ENCODE data around the gene TSEN2. TPM values are rescaled to one million over a fixed set of nuclear protein-coding genes. Genes with fewer than 3 reads are reported as not detected.
"Not testable (repeated sequence)": the region's sequence is repeated elsewhere in the genome, so short reads cannot be mapped to it uniquely, and the experiment has no call there.

Gene TSEN2
- polyA plus RNA-seq, 4 donors, result 4.6 to 14.8 (median 8.5) TPM

DNA sequence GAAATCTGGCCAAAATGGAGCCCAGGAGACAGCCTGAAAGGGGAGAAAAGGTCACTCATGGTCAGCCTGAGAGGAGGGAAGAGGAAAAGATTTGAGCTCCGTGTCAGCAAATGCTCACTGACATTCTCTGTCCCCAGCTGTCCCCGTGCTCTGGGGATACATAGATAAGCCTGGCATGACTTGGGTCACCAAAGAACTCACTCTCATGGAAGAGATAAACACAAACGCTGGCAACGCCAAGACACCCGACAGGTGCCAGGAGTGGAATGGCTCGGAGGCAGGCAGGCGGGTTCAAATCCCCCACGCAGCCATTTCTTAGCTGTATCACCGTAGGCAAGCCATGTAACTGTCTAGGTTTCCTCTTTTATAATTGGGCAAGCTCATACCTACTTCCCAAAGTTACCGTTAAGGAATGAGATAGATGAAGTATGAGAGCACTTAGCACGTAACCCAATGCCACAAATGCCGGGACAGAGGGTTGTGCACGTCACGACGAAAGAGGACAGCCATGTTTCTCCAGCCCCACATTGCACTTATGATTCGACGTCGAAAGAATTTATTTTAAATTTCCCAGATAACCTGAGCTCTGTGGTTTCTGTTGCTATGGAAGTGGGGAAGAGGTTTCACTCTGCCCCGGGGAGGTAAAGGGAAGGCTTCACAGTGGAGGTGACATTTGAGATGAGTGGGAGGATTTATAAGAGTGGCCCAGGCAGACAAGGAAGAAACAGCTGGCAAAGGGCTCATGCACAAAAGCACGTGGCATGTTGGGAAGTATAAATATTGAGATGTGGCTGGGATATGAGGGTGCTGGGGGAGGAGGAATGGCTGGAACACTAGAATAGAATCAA lies 41.4 kb upstream of the TSEN2 start:
- H3K36me3 ChIP-seq (ENCODE audit: control insufficient read depth in 3 of 3, insufficient read depth in 2 of 3, low read depth in 1 of 3, low read length in 3 of 3), result no peaks in the 10 kb centered on the region
- DNase-seq, result peak in 1 of 2 donors; percentile 39
- no peak overlapping the region for H3K27ac ChIP-seq (ENCODE audit: low read depth in 1 of 3, low read length in 2 of 3)
- H3K4me3 ChIP-seq (ENCODE audit: low read depth in 1 of 3, low read length in 3 of 3), result no peak overlapping the region
- no peak for FAIRE-seq
- 43 to 68% (median 57%) methylated on average over 20 of the region's 20 CpGs for WGBS, 3 donors
- no peaks in the 10 kb centered on the region for H3K9me3 ChIP-seq (ENCODE audit: control insufficient read depth in 2 of 2, insufficient read depth in 1 of 2, low read depth in 1 of 2, low read length in 1 of 2)
- peaks cover 0 to 38% (median 5%) of the 10 kb centered on the region in 3 donors for H3K4me1 ChIP-seq (ENCODE audit: control insufficient read depth in 3 of 3, insufficient read depth in 2 of 3, low read depth in 1 of 3, low read length in 2 of 3)
- peaks cover 0 to 5% (median 0%) of the 10 kb centered on the region in 3 donors for H3K27me3 ChIP-seq (ENCODE audit: control insufficient read depth in 3 of 3, insufficient read depth in 3 of 3, low read length in 3 of 3)

DNA sequence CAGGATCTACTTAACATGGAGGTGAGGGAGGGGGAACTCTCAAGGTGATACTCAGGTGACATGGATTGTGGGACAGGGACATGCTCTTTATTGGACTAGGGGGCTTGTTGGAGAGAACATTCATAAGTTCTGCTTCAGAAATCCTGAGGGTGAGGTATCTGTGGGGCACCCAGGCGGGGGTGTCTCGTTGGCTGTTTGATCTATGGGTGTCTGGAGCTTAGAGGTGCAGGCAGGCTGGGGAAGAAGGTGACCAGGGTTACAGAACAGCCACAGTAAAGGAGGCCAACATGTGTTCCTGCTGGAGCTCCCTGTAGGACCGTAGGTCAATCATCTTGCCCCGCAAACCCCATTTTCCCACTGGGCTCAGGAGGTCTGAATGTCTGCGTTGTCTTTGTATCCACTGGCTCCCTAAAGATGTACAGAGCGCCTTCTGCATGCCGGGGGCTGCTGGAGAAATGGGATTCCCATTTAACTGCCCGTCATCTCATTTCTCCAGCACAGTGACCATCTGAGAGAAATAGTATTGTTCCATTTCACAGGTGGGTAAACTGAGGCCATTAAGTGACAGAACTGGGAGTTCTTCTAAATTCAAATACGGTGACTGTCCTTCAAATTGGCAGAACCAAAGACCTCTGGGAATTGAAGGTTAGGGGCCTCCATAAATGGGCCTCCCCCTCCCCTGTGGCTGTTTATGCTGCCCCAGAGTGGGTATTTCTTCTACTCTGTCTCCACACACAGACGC lies 40.3 kb upstream of the TSEN2 start:
- Histone ChIP-seq H3K27me3 (ENCODE audit: control insufficient read depth in 3 of 3, insufficient read depth in 3 of 3, low read length in 3 of 3) (peaks cover 0 to 5% (median 0%) of the 10 kb centered on the region in 3 donors), H3K36me3 (ENCODE audit: control insufficient read depth in 3 of 3, insufficient read depth in 2 of 3, low read depth in 1 of 3, low read length in 3 of 3) (no peaks in the 10 kb centered on the region), H3K4me1 (ENCODE audit: control insufficient read depth in 3 of 3, insufficient read depth in 2 of 3, low read depth in 1 of 3, low read length in 2 of 3) (peaks cover 0 to 37% (median 5%) of the 10 kb centered on the region in 3 donors), H3K27ac (ENCODE audit: low read depth in 1 of 3, low read length in 2 of 3) (peak overlapping the region; percentile 77 to 94 (median 90)), H3K4me3 (ENCODE audit: low read depth in 1 of 3, low read length in 3 of 3) (no peak overlapping the region), H3K9me3 (ENCODE audit: control insufficient read depth in 2 of 2, insufficient read depth in 1 of 2, low read depth in 1 of 2, low read length in 1 of 2) (no peaks in the 10 kb centered on the region)
- WGBS, 3 donors, result 59 to 79% (median 63%) methylated on average over 10 of the region's 10 CpGs
- DNase-seq (no peak), FAIRE-seq (no peak)

GRCh38 chr3:12444582-12445471 lies 39.5 kb upstream of the TSEN2 start:
- Histone ChIP-seq H3K4me1 (ENCODE audit: control insufficient read depth in 3 of 3, insufficient read depth in 2 of 3, low read depth in 1 of 3, low read length in 2 of 3) (peaks cover 0 to 30% (median 5%) of the 10 kb centered on the region in 3 donors), H3K27ac (ENCODE audit: low read depth in 1 of 3, low read length in 2 of 3) (peak overlapping the region; percentile 77 to 94 (median 90)), H3K36me3 (ENCODE audit: control insufficient read depth in 3 of 3, insufficient read depth in 2 of 3, low read depth in 1 of 3, low read length in 3 of 3) (no peaks in the 10 kb centered on the region), H3K9me3 (ENCODE audit: control insufficient read depth in 2 of 2, insufficient read depth in 1 of 2, low read depth in 1 of 2, low read length in 1 of 2) (no peaks in the 10 kb centered on the region), H3K27me3 (ENCODE audit: control insufficient read depth in 3 of 3, insufficient read depth in 3 of 3, low read length in 3 of 3) (peaks cover 0 to 5% (median 0%) of the 10 kb centered on the region in 3 donors), H3K4me3 (ENCODE audit: low read depth in 1 of 3, low read length in 3 of 3) (no peak overlapping the region)
- 12 to 46% (median 33%) methylated on average over 24 of the region's 24 CpGs for WGBS, 3 donors
- FAIRE-seq (no peak), DNase-seq (peak; percentile 95 to 96)

DNA sequence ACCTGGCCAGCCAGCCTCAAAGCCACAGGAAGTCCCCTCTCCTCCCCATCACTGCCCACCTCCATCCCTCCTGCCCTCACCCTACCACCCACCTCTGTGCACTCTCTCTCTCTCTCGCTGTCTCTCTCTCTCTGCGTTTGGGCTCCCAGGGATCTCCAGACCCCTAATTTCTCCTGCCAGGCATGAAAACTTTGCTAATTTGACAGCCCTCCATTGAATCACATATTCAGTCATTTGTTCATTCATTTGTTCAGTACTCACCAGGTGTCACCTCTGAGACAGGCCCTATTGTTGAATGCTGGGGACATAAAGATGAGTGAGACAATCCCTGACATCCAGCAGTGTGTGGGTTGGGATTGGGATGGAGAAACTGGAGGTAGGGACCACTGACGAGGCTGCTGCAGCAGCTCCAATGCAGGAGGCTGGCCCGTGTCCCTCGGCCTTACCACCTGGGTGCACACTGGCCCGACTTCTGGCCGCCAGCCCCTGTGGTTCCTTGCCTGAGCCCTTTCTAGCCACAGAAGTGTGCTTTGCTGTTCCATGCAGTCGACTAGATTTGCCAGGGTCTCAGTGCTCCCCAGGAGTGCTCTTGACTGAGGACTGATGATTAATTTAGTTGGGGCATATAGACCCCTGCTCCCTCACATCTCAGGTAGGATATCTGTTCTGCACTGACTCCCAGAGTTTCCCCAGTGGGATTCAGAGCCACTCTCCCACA lies 38.6 kb upstream of the TSEN2 start:
- DNase-seq, result peak in 1 of 2 donors; percentile 25
- peak overlapping the region; percentile 77 to 94 (median 90) for H3K27ac ChIP-seq (ENCODE audit: low read depth in 1 of 3, low read length in 2 of 3)
- peaks cover 0 to 30% (median 5%) of the 10 kb centered on the region in 3 donors for H3K4me1 ChIP-seq (ENCODE audit: control insufficient read depth in 3 of 3, insufficient read depth in 2 of 3, low read depth in 1 of 3, low read length in 2 of 3)

DNA sequence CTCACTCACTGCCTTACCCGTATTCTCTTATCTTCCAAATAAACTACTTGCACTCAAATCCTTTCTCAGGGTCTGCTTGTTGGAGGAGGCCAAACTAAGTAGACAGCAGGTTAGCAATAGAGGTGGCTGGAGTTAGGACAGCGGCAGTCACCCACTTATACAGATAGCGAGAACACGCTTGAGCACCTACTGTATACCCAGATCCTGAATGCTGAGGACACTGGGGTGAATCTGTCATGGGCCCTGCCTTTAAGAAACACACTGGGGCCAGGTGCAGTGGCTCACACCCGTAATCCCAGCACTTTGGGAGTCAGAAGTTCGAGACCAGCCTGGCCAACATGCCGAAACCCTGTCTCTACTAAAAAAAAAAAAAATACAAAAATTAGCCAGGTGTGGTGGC lies 38.0 kb upstream of the TSEN2 start:
- H3K36me3 ChIP-seq (ENCODE audit: control insufficient read depth in 3 of 3, insufficient read depth in 2 of 3, low read depth in 1 of 3, low read length in 3 of 3), result no peaks in the 10 kb centered on the region
- FAIRE-seq (no peak), DNase-seq (no peak)
- peaks cover 0 to 30% (median 5%) of the 10 kb centered on the region in 3 donors for H3K4me1 ChIP-seq (ENCODE audit: control insufficient read depth in 3 of 3, insufficient read depth in 2 of 3, low read depth in 1 of 3, low read length in 2 of 3)
- H3K27me3 ChIP-seq (ENCODE audit: control insufficient read depth in 3 of 3, insufficient read depth in 3 of 3, low read length in 3 of 3), result peaks cover 0 to 5% (median 0%) of the 10 kb centered on the region in 3 donors
- H3K9me3 ChIP-seq (ENCODE audit: control insufficient read depth in 2 of 2, insufficient read depth in 1 of 2, low read depth in 1 of 2, low read length in 1 of 2), result peaks cover 0 to under 1% of the 10 kb centered on the region in 2 donors
- H3K4me3 ChIP-seq (ENCODE audit: low read depth in 1 of 3, low read length in 3 of 3), result no peak overlapping the region
- H3K27ac ChIP-seq (ENCODE audit: low read depth in 1 of 3, low read length in 2 of 3), result peak overlapping the region in 2 of 3 donors; percentile 2 to 90
- WGBS, 3 donors, result 80 to 90% (median 83%) methylated on average over 7 of the region's 7 CpGs

More for the DNA sequence above, 38.6 kb upstream of the TSEN2 start:
- FAIRE-seq, result no peak
- 58 to 78% (median 76%) methylated on average over 8 of the region's 8 CpGs for WGBS, 3 donors
- H3K4me3 ChIP-seq (ENCODE audit: low read depth in 1 of 3, low read length in 3 of 3), result no peak overlapping the region
- no peaks in the 10 kb centered on the region for H3K9me3 ChIP-seq (ENCODE audit: control insufficient read depth in 2 of 2, insufficient read depth in 1 of 2, low read depth in 1 of 2, low read length in 1 of 2)
- peaks cover 0 to 5% (median 0%) of the 10 kb centered on the region in 3 donors for H3K27me3 ChIP-seq (ENCODE audit: control insufficient read depth in 3 of 3, insufficient read depth in 3 of 3, low read length in 3 of 3)
- H3K36me3 ChIP-seq (ENCODE audit: control insufficient read depth in 3 of 3, insufficient read depth in 2 of 3, low read depth in 1 of 3, low read length in 3 of 3), result no peaks in the 10 kb centered on the region

DNA sequence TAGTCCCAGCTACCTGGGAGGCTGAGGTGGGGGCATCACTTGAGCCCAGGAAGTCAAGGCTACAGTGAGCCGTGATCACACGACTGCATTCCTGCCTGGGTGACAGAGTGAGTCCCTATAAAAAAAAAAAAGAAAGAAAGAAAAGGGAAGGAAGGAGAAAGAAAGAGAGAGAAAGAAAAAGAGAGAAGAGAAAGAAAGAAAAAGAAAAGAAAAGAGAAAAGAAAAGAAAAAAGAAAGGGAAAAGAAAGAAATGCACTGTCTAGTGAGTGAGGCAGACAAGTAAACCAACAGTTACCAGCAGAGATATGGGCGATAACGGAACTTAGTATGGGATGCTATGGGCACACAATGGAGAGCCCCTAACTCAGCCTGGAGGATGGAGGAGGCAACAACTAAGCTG lies 37.2 kb upstream of the TSEN2 start:
- DNase-seq (no peak), FAIRE-seq (no peak)
- peaks cover 0 to 30% (median 5%) of the 10 kb centered on the region in 3 donors for H3K4me1 ChIP-seq (ENCODE audit: control insufficient read depth in 3 of 3, insufficient read depth in 2 of 3, low read depth in 1 of 3, low read length in 2 of 3)
- 93 to 95% (median 94%) methylated on average over 4 of the region's 4 CpGs for WGBS, 3 donors
- H3K27ac ChIP-seq (ENCODE audit: low read depth in 1 of 3, low read length in 2 of 3), result no peak overlapping the region
- no peaks in the 10 kb centered on the region for H3K36me3 ChIP-seq (ENCODE audit: control insufficient read depth in 3 of 3, insufficient read depth in 2 of 3, low read depth in 1 of 3, low read length in 3 of 3)
- H3K4me3 ChIP-seq (ENCODE audit: low read depth in 1 of 3, low read length in 3 of 3), result no peak overlapping the region
- no peaks in the 10 kb centered on the region for H3K27me3 ChIP-seq (ENCODE audit: control insufficient read depth in 3 of 3, insufficient read depth in 3 of 3, low read length in 3 of 3)
- peaks cover 0 to 5% of the 10 kb centered on the region in 2 donors for H3K9me3 ChIP-seq (ENCODE audit: control insufficient read depth in 2 of 2, insufficient read depth in 1 of 2, low read depth in 1 of 2, low read length in 1 of 2)

GRCh38 chr3:12448404-12449202 lies 35.7 kb upstream of the TSEN2 start:
- peaks cover 0 to 24% (median 5%) of the 10 kb centered on the region in 3 donors for H3K4me1 ChIP-seq (ENCODE audit: control insufficient read depth in 3 of 3, insufficient read depth in 2 of 3, low read depth in 1 of 3, low read length in 2 of 3)
- H3K36me3 ChIP-seq (ENCODE audit: control insufficient read depth in 3 of 3, insufficient read depth in 2 of 3, low read depth in 1 of 3, low read length in 3 of 3); H3K4me3 ChIP-seq (ENCODE audit: low read depth in 1 of 3, low read length in 3 of 3); H3K9me3 ChIP-seq (ENCODE audit: control insufficient read depth in 2 of 2, insufficient read depth in 1 of 2, low read depth in 1 of 2, low read length in 1 of 2); FAIRE-seq; H3K27ac ChIP-seq (ENCODE audit: low read depth in 1 of 3, low read length in 2 of 3); H3K27me3 ChIP-seq (ENCODE audit: control insufficient read depth in 3 of 3, insufficient read depth in 3 of 3, low read length in 3 of 3); DNase-seq: not testable (repeated sequence)
- 79 to 87% (median 84%) methylated on average over 4 of the region's 4 CpGs for WGBS, 3 donors

Data from small intestine (tissue), 7 donors.